ENCODE results near the gene SLC16A2.

GRCh38 chrX:74500555-74500954, 79.3 kb downstream of the SLC16A2 start:
- TF ChIP-seq POLR2A (IDR thresholded peaks at IDR 0.05), result no peak
- no peak for TF ChIP-seq CTCF (IDR thresholded peaks at IDR 0.05)

Data from right lobe of liver (tissue), 4 donors.